HG03457 (cell line): Measurements from ENCODE around the gene FMR1.

ENCODE experiments used
- ATAC-seq: cut with Tn5 transposase; IDR thresholded peaks from one replicate; pipeline ENCODE4 v1.9.1; 2021; ENCODE audit warnings: moderate number of reproducible peaks; ENCODE audit not compliant: unreplicated experiment

The FMR1 gene

GRCh38 chrX:147911192-147912022 lies at the start of gene FMR1:
Gene FMR1, plus strand, starts transcription at chrX:147911919. Its CDS starts 261 bp downstream, at chrX:147912180.
- peak; percentile 80 for ATAC-seq

- ATAC-seq, result peak; percentile 99
These were observed 35.7 kb upstream of the FMR1 start for GRCh38 chrX:147875866-147876596.

GRCh38 chrX:147876849-147877646 lies 34.7 kb upstream of the FMR1 start:
- no peak for ATAC-seq

- no peak for ATAC-seq
These were observed 34.0 kb upstream of the FMR1 start for GRCh38 chrX:147877726-147878125.

GRCh38 chrX:147884958-147885357 lies 26.8 kb upstream of the FMR1 start:
- ATAC-seq, result no peak

GRCh38 chrX:147890756-147891155 lies 21.0 kb upstream of the FMR1 start:
- no peak for ATAC-seq

- ATAC-seq, result no peak
These were observed 19.8 kb upstream of the FMR1 start for GRCh38 chrX:147891896-147892295.

- ATAC-seq, result no peak
These were observed 18.0 kb upstream of the FMR1 start for GRCh38 chrX:147893741-147894140.

GRCh38 chrX:147894366-147894963 lies 17.3 kb upstream of the FMR1 start:
- ATAC-seq, result no peak

GRCh38 chrX:147897117-147897516 lies 14.6 kb upstream of the FMR1 start:
- no peak for ATAC-seq

- ATAC-seq, result no peak
These were observed 12.8 kb upstream of the FMR1 start for GRCh38 chrX:147898951-147899350.

GRCh38 chrX:147899379-147900114 lies 12.2 kb upstream of the FMR1 start:
- peak; percentile 93 for ATAC-seq

GRCh38 chrX:147900349-147900748 lies 11.4 kb upstream of the FMR1 start:
- ATAC-seq, result no peak

- no peak for ATAC-seq
These were observed 10.1 kb upstream of the FMR1 start for GRCh38 chrX:147901461-147902126.

GRCh38 chrX:147902270-147902669 lies 9.4 kb upstream of the FMR1 start:
- no peak for ATAC-seq

GRCh38 chrX:147908106-147908505 lies 3.6 kb upstream of the FMR1 start:
- ATAC-seq, result no peak

GRCh38 chrX:147910607-147911006 lies 1.1 kb upstream of the FMR1 start:
- ATAC-seq, result no peak

- ATAC-seq, result peak; percentile 18
These were observed 528 bp downstream of the FMR1 start for GRCh38 chrX:147912093-147912801.

- no peak for ATAC-seq
These were observed 1.9 kb downstream of the FMR1 start for GRCh38 chrX:147913570-147913969.
